Measurements from ENCODE around the gene TRIP10. TPM values are rescaled to one million over a fixed set of nuclear protein-coding genes. Genes with fewer than 3 reads are reported as not detected.

Gene TRIP10
- polyA plus RNA-seq, 3 donors: 1.5 to 2.4 (median 1.9) TPM

GRCh38 chr19:6699935-6700334, 39.5 kb upstream of the TRIP10 start:
- intact Hi-C loops (cut with micrococcal nuclease): loop anchor here in 1 of 2 donors (10.0 kb wide), 1 partner anchor 55 kb away; no protein-coding TSS in a partner anchor
- Mint-ChIP-seq H3K36me3 (no peaks in the 10 kb centered on the region), H3K4me3 (no peak overlapping the region), H3K27me3 (ENCODE audit: low read depth in 3 of 3) (peaks cover 3 to 38% (median 20%) of the 10 kb centered on the region in 3 donors), H3K27ac (no peak overlapping the region), H3K4me1 (peaks cover 7% of the 10 kb centered on the region), H3K9me3 (peaks cover 0 to 2% (median 0%) of the 10 kb centered on the region in 7 donors)
- H3K4me1 ChIP-seq (ENCODE audit: control insufficient read depth in 1 of 2, insufficient read depth in 2 of 2, low read length in 2 of 2): peaks cover 5 to 6% of the 10 kb centered on the region in 2 donors
- no peak overlapping the region for H3K9ac ChIP-seq (ENCODE audit: insufficient read depth, low read length, poor library complexity, severe bottlenecking)
- H3K9me3 ChIP-seq (replicated peaks in 1 of 2; ENCODE audit: control insufficient read depth in 1 of 2, insufficient read depth in 1 of 2, low read length in 2 of 2): no peaks in the 10 kb centered on the region
- H2AFZ ChIP-seq (ENCODE audit: insufficient read depth, low read depth, low read length, poor library complexity, severe bottlenecking): no peak overlapping the region
- peaks cover 0 to 3% of the 10 kb centered on the region in 2 donors for H3K27me3 ChIP-seq (ENCODE audit: control insufficient read depth in 2 of 2, insufficient read depth in 2 of 2, low read length in 2 of 2)
- H3K4me3 ChIP-seq (replicated peaks in 1 of 3; ENCODE audit: low read depth in 2 of 3, low read length in 3 of 3): no peak overlapping the region
- no peaks in the 10 kb centered on the region for H3K36me3 ChIP-seq (replicated peaks in 1 of 2; ENCODE audit: control insufficient read depth in 1 of 2, insufficient read depth in 2 of 2, low read length in 2 of 2)
- no peaks in the 10 kb centered on the region for H4K20me1 ChIP-seq (ENCODE audit: insufficient read depth, low read length)
- no peak for TF ChIP-seq CTCF (IDR thresholded peaks at IDR 0.05)
- H3K79me2 ChIP-seq (ENCODE audit: insufficient read depth, low read length): no peaks in the 10 kb centered on the region
- no peak overlapping the region for H3K4me2 ChIP-seq (replicated peaks; ENCODE audit: extremely low read depth, low read length, poor library complexity, severe bottlenecking)
- H3K27ac ChIP-seq (ENCODE audit: low read depth in 1 of 2, low read length in 2 of 2): no peak overlapping the region
- no peak for DNase-seq

- no peaks in the 10 kb centered on the region for H3K9me3 ChIP-seq (replicated peaks in 1 of 2; ENCODE audit: control insufficient read depth in 1 of 2, insufficient read depth in 1 of 2, low read length in 2 of 2)
- 84% methylated on average over 4 of the region's 8 CpGs for WGBS (ENCODE audit: insufficient coverage)
- no peak overlapping the region for H2AFZ ChIP-seq (ENCODE audit: insufficient read depth, low read depth, low read length, poor library complexity, severe bottlenecking)
- intact Hi-C loops (cut with micrococcal nuclease): loop anchor here in 1 of 2 donors (10.0 kb wide), 1 partner anchor 56 kb away; no protein-coding TSS in a partner anchor
- H3K9ac ChIP-seq (ENCODE audit: insufficient read depth, low read length, poor library complexity, severe bottlenecking): no peak overlapping the region
- Mint-ChIP-seq H3K4me3 (no peak overlapping the region), H3K9me3 (peaks cover 0 to 2% (median 0%) of the 10 kb centered on the region in 7 donors), H3K36me3 (no peaks in the 10 kb centered on the region), H3K4me1 (peaks cover 7% of the 10 kb centered on the region), H3K27ac (no peak overlapping the region), H3K27me3 (ENCODE audit: low read depth in 3 of 3) (peaks cover 5 to 38% (median 18%) of the 10 kb centered on the region in 3 donors)
- no peak for DNase-seq
- no peak for TF ChIP-seq CTCF (IDR thresholded peaks at IDR 0.05)
- no peaks in the 10 kb centered on the region for H3K79me2 ChIP-seq (ENCODE audit: insufficient read depth, low read length)
- no peaks in the 10 kb centered on the region for H3K36me3 ChIP-seq (replicated peaks in 1 of 2; ENCODE audit: control insufficient read depth in 1 of 2, insufficient read depth in 2 of 2, low read length in 2 of 2)
- no peak overlapping the region for H3K4me2 ChIP-seq (replicated peaks; ENCODE audit: extremely low read depth, low read length, poor library complexity, severe bottlenecking)
- H3K4me3 ChIP-seq (replicated peaks in 1 of 3; ENCODE audit: low read depth in 2 of 3, low read length in 3 of 3): no peak overlapping the region
- peaks cover 5 to 6% of the 10 kb centered on the region in 2 donors for H3K4me1 ChIP-seq (ENCODE audit: control insufficient read depth in 1 of 2, insufficient read depth in 2 of 2, low read length in 2 of 2)
- H3K27me3 ChIP-seq (ENCODE audit: control insufficient read depth in 2 of 2, insufficient read depth in 2 of 2, low read length in 2 of 2): peaks cover 0 to 3% of the 10 kb centered on the region in 2 donors
- no peak overlapping the region for H3K27ac ChIP-seq (ENCODE audit: low read depth in 1 of 2, low read length in 2 of 2)
- no peaks in the 10 kb centered on the region for H4K20me1 ChIP-seq (ENCODE audit: insufficient read depth, low read length)
Observed at GRCh38 chr19:6700586-6701316, 38.7 kb upstream of the TRIP10 start.
